Duodenal mucosa (tissue), 2 donors: ENCODE results near the gene TREX2.

Experiments used
- H3K27ac ChIP-seq: one replicate; pipeline ENCODE4 v1.7.0; 2013; ENCODE audit warnings: low read depth, low read length
- H3K27me3 ChIP-seq, 2 donors: one replicate each; pipeline ENCODE4 v1.7.0; 2013; ENCODE audit warnings: low read length in 2 of 2, control low read depth in 1 of 2; ENCODE audit not compliant: insufficient read depth in 2 of 2, control insufficient read depth in 1 of 2
- H3K36me3 ChIP-seq, 2 donors: one replicate each; pipeline ENCODE4 v1.7.0; 2013; ENCODE audit warnings: low read length in 2 of 2, control low read depth in 1 of 2; ENCODE audit not compliant: insufficient read depth in 2 of 2, control insufficient read depth in 1 of 2
- H3K4me1 ChIP-seq, 2 donors: one replicate each; pipeline ENCODE4 v1.7.0; 2013; ENCODE audit warnings: low read length in 2 of 2, control low read depth in 1 of 2; ENCODE audit not compliant: insufficient read depth in 2 of 2, control insufficient read depth in 1 of 2
- H3K4me3 ChIP-seq, 2 donors: one replicate each; pipeline ENCODE4 v1.7.0; 2013; ENCODE audit warnings: low read length in 2 of 2, low read depth in 1 of 2
- H3K9ac ChIP-seq, 2 donors: one replicate each; pipeline ENCODE4 v1.7.0; 2013; ENCODE audit warnings: low read length in 2 of 2, low read depth in 1 of 2
- H3K9me3 ChIP-seq, 2 donors: one replicate each; pipeline ENCODE4 v1.7.0; 2013; ENCODE audit warnings: low read length in 2 of 2, control low read depth in 1 of 2; ENCODE audit not compliant: control insufficient read depth in 1 of 2

Gene TREX2

GRCh38 chrX:153456704-153457103 is 10.8 kb upstream of the TREX2 start:
- Histone ChIP-seq H3K4me3 (no peak overlapping the region), H3K36me3 (peaks cover 4 to 12% of the 10 kb centered on the region in 2 donors), H3K9ac (no peak overlapping the region), H3K9me3 (no peaks in the 10 kb centered on the region), H3K27me3 (no peaks in the 10 kb centered on the region), H3K27ac (no peak overlapping the region), H3K4me1 (no peaks in the 10 kb centered on the region)

- no peaks in the 10 kb centered on the region for H3K4me1 ChIP-seq
- peaks cover 4 to 12% of the 10 kb centered on the region in 2 donors for H3K36me3 ChIP-seq
- no peaks in the 10 kb centered on the region for H3K9me3 ChIP-seq
- no peak overlapping the region for H3K27ac ChIP-seq
- no peaks in the 10 kb centered on the region for H3K27me3 ChIP-seq
- no peak overlapping the region for H3K9ac ChIP-seq
- H3K4me3 ChIP-seq = no peak overlapping the region
Measured at GRCh38 chrX:153456161-153456560, 10.3 kb upstream of the TREX2 start.

GRCh38 chrX:153455571-153455970 is 9.7 kb upstream of the TREX2 start:
- peaks cover 4 to 12% of the 10 kb centered on the region in 2 donors for H3K36me3 ChIP-seq
- H3K27me3 ChIP-seq = no peaks in the 10 kb centered on the region
- H3K27ac ChIP-seq = no peak overlapping the region
- H3K9me3 ChIP-seq = no peaks in the 10 kb centered on the region
- no peak overlapping the region for H3K9ac ChIP-seq
- H3K4me3 ChIP-seq = no peak overlapping the region
- H3K4me1 ChIP-seq = no peaks in the 10 kb centered on the region

DNA sequence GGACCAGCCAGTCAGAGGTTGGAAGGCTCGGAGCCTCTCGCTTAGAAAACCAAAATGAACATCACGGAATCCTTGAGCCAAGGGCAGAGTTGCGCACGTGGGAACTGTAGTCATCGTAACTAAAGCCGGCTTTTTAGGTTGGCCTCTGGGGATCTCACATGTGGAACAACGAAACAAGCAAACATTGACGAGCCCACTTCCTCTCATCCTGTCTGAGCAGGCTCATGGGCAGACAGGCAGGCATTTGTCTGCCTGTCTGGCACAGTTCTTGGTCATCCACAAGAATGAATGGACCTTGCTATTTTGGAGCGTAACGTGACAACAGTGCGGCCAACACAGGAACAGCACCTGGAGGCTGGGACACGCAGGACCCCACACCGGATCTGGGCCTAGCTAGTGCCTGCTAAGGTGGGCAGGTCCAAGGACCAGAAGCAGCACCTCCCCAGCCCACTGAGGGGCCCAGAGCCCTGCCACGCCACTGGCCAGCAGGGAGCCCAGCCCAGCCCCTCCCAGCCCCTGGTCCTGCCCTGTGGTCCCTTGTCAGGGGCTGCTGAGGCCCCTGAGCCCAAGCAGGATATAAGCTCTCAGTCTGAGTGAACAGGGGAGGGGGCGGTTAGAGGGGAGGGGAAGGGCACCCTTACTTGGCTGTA is 9.2 kb upstream of the TREX2 start:
- Histone ChIP-seq H3K27ac (no peak overlapping the region), H3K9me3 (no peaks in the 10 kb centered on the region), H3K4me3 (no peak overlapping the region), H3K9ac (no peak overlapping the region), H3K4me1 (no peaks in the 10 kb centered on the region), H3K27me3 (no peaks in the 10 kb centered on the region), H3K36me3 (peaks cover 2 to 10% of the 10 kb centered on the region in 2 donors)

- no peaks in the 10 kb centered on the region for H3K4me1 ChIP-seq
- H3K27ac ChIP-seq = no peak overlapping the region
- H3K9ac ChIP-seq = no peak overlapping the region
- H3K9me3 ChIP-seq = no peaks in the 10 kb centered on the region
- H3K4me3 ChIP-seq = no peak overlapping the region
- peaks cover 0 to 4% of the 10 kb centered on the region in 2 donors for H3K36me3 ChIP-seq
- no peaks in the 10 kb centered on the region for H3K27me3 ChIP-seq
Measured at GRCh38 chrX:153450949-153451277, 5.1 kb upstream of the TREX2 start.

- Histone ChIP-seq H3K9me3 (no peaks in the 10 kb centered on the region), H3K4me3 (no peak overlapping the region), H3K27me3 (no peaks in the 10 kb centered on the region), H3K4me1 (no peaks in the 10 kb centered on the region), H3K9ac (no peak overlapping the region), H3K36me3 (peaks cover 0 to 4% of the 10 kb centered on the region in 2 donors), H3K27ac (no peak overlapping the region)
Measured at GRCh38 chrX:153450114-153450948, 4.5 kb upstream of the TREX2 start.

DNA sequence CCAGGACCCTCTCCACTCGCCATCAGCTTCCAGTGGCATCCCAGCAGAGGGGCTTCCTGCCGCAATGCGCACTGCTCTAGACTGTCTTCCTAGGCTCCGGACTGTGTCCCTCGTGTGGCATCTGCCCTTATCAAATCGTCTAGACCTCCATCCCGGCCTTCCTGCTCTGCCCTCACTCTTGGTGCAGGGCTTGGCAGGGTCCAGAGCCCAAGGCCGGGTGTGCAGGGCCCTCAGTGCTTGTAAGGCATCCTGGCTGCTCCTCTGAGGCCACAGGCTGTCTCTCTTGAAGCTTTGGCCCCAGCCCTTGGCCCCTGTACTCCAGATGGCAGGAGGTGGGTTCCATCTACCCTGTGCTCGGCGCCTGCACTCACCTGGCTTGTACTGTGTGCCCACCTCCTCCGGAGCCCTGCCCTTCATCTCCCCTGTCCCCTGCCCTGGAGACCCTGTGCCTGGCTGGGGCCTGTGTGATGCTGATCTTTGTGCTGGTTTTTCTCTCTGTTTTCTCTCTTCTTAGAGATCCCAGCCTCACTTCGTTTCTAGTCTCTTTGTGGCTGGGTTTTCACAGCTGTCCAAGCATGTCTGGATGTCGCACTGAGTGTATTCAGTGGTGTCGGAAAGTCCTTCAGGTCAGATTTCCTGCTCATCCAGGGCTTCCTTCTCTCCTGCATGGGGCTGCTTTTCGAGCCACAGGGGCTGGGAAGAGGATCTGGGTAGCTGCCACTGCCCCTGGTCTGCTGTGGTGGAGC is 3.7 kb upstream of the TREX2 start:
- Histone ChIP-seq H3K4me1 (no peaks in the 10 kb centered on the region), H3K36me3 (peaks cover 0 to 4% of the 10 kb centered on the region in 2 donors), H3K27ac (no peak overlapping the region), H3K4me3 (no peak overlapping the region), H3K9me3 (no peaks in the 10 kb centered on the region), H3K27me3 (no peaks in the 10 kb centered on the region), H3K9ac (no peak overlapping the region)

DNA sequence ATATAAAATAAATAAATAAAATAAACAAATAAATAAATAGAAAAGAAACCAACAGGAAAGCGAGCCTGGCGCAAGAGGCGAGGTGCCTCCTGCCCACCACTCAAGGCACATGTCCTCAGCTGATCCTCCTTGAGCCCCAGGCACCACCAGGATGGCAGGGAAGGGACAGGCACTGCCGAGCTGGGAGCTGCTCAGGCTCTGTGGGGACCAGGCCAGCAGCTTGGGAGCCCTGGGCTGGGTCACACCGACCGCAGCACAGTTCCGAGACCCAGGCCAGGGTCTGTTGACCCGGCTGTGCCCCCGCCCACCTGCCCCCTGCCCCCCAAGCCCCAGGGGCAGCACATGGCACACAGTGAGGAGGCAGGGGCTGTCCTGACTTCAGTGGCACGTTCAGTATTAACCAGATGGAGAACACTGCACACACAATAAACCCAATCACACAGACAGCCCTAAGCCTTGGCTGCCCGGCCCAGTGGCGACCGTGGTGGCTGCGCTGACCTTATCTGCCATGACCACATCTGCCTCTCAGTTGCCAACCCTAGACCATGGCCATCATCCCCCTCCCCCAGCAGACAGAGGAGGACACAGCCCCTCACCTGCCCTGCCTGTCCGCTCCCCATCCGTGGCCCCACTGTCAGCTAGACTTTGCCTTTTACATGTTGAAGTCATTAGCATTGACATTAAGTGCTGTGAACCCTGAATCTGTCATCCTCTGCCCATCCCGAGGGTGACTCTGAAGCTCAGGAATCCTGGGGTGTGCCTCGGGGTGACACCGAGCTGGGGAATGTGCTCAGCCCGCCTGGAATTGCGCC is 2.9 kb upstream of the TREX2 start:
- Histone ChIP-seq H3K9ac (no peak overlapping the region), H3K36me3 (peaks cover 0 to 4% of the 10 kb centered on the region in 2 donors), H3K4me3 (no peak overlapping the region), H3K27ac (no peak overlapping the region), H3K27me3 (no peaks in the 10 kb centered on the region), H3K9me3 (no peaks in the 10 kb centered on the region), H3K4me1 (no peaks in the 10 kb centered on the region)

GRCh38 chrX:153447581-153447960 is 1.7 kb upstream of the TREX2 start:
- H3K9me3 ChIP-seq = no peaks in the 10 kb centered on the region
- no peak overlapping the region for H3K27ac ChIP-seq
- no peaks in the 10 kb centered on the region for H3K4me1 ChIP-seq
- H3K9ac ChIP-seq = no peak overlapping the region
- H3K36me3 ChIP-seq = peaks cover 0 to 4% of the 10 kb centered on the region in 2 donors
- no peaks in the 10 kb centered on the region for H3K27me3 ChIP-seq
- no peak overlapping the region for H3K4me3 ChIP-seq
